HG03175 (cell line): ENCODE measurements around the gene FXYD5.
"Not testable (repeated sequence)": the region's sequence is repeated elsewhere in the genome, so short reads cannot be mapped to it uniquely, and the experiment has no call there.

Experiments used
- ATAC-seq: cut with Tn5 transposase; IDR thresholded peaks from one replicate; pipeline ENCODE4 v1.9.1; 2021; ENCODE audit warnings: mild to moderate bottlenecking, moderate library complexity; ENCODE audit not compliant: unreplicated experiment

Gene FXYD5

DNA sequence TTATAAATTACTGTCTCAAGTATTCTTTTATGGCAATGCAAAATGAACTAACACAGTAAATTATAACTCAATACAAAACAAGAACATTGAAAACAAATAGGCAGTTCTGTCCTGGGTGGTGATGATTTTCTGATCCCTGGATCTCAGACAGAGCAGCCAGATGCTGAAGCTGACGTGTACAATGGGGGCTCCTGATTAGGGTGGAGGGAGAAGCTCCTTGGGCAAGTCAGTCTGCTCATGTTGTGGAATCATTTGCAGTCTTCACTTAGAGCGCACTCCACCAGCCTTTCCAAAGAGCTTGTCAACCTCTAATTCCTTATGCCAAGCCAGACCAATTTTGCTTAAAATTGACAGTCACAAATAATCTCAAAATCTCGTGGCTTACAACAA, 21.6 kb downstream of the FXYD5 start:
- ATAC-seq = no peak

GRCh38 chr19:35177377-35178274, 23.1 kb downstream of the FXYD5 start:
- ATAC-seq = no peak

GRCh38 chr19:35178701-35179100, 24.2 kb downstream of the FXYD5 start:
- no peak for ATAC-seq

DNA sequence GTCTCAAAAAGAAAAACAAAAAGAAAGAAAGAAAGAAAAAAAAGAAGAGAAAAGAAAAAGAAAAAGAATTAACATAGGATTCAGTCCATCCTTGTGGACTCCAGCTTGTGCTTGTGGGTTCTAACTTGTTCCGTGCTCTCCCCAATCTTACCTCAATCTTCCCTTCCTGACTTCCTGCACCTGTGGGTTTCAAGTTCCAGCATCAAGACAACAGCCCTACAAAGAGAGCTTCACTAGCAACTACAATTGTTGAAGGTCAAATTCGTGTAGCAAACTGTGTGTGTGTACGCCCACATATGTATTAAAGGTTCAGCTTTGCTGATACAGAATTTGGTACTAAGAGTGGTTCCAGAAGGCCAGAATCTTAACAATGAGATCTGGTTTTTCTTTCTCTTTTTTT, 25.3 kb downstream of the FXYD5 start:
- no peak for ATAC-seq

DNA sequence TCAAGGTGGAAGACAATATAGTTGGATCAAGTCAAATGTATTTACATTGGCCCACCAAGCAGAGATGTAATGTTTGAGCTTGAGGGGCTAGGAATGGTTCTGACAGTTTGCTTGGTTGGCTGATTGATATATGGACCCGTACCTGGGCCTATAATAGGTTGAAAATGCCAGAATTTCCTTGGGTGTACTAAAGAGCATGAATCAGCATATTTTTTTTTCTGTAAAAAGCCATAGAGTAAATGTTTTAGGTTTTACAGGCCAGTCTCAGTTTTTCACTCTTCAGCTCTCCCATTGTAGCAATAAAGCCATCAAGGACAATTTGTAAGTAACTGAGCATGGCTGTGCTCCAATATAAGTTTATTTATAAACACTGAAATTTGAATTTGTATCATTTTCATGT, 26.9 kb downstream of the FXYD5 start:
- no peak for ATAC-seq

DNA sequence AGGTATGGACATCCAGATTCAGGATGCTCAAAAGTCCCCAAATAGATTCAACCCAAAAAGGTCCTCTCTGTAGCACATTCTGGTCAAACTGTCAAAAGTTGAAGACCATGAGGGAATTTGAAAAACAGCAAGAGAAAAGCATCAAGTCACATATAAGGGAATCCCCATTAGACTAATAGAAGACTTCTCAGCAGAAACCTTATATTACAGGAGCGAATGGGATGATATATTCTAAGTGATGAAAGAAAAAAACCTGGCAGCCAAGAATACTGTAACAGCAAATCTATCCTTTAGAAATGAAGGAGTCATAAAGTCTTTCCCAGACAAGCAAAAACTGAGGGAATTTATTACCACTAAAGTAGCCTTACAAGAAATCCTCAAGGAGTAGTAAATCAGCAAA, 29.7 kb downstream of the FXYD5 start:
- ATAC-seq = no peak

- no peak for ATAC-seq
Measured at GRCh38 chr19:35184884-35185283, 30.3 kb downstream of the FXYD5 start.

GRCh38 chr19:35194012-35194984, 39.8 kb downstream of the FXYD5 start:
- no peak for ATAC-seq

DNA sequence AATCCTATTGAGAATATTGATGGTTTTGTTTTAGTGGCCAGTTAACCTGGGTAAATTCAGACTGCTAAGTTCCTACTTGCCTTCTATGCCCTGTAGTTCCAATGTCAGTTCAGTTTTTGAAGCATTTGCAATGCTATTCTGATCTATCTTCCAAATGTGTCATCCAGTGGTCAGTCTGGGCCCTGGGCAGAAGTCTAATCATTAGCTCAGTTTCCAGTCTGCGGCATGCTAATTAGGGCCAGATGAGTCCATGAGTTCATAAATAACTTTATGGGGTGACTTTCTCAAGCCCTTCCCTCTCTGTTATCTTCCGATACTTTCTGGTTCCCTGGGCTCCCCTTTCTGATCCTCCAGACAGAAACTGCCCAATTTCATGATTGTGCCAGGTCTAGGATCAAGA, 41.3 kb downstream of the FXYD5 start:
- no peak for ATAC-seq

GRCh38 chr19:35196861-35197260, 42.3 kb downstream of the FXYD5 start:
- not testable (repeated sequence) for ATAC-seq

DNA sequence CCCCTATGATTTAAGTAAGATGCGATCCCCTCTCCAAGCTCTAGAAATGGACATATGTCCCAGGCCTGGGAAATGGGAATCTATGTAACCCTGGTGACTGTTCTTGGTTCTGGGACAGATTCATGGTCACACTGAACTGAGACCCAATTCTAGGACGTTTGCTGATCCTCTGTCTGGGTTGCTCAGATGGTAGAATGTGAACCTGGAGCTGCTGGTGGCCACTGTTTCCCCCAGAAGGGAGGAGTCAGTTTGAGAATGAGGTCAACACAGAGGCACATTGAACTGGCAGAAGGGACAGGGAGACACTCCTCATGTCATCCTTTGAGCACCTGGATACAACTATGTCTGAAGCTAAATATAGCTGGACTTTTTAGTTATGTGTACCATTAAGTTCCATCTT, 44.9 kb downstream of the FXYD5 start:
- no peak for ATAC-seq

DNA sequence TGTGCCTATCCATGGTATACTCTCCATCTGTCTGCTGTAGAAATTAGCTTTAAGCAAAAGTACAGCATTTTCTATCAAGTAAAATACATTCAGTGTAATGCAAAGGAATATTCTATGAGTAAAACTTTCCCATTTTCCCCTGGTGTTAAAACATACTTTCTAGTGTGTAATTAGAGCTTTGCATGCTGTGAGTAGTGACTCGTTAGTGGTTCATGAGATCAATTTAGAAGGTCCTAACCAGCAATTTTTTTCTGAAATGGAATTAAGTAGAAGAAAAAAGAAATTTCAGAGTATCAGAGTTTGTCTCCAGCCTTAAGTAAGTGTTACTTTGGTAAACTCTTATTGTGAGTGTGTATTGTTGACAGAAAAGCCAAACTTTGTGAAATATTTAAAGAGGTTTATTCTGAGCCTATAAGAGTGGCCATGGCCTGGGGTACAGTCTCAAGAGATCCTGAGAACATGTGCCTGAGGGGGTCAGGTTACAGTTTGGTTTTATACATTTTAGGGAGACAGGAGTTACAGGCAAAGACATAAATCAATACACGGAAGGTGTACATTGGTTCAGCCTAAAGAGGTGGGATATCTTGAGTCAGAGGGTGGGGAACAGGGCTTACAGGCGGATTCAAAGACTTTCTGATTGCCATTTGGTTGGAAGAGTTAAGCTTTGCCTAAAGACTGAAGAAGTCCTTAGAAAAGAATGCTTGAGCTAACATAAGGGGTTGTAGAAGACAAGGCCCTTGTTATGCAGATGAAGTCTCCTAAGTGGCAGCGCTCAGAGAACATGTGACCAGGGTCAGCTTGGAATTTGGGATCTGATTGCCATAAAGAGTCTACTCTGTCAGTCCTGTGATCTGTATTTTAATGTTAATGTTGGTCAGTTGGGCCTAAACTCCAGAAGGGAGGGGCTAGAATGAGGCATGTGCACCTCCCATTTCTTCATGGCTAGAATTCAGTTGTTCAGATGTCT, 48.5 kb downstream of the FXYD5 start:
- no peak for ATAC-seq

- ATAC-seq = peak; percentile 67
Measured at GRCh38 chr19:35204799-35205732, 50.5 kb downstream of the FXYD5 start.

GRCh38 chr19:35205733-35206323, 51.3 kb downstream of the FXYD5 start:
- no peak for ATAC-seq

GRCh38 chr19:35206379-35206778, 51.8 kb downstream of the FXYD5 start:
- no peak for ATAC-seq

DNA sequence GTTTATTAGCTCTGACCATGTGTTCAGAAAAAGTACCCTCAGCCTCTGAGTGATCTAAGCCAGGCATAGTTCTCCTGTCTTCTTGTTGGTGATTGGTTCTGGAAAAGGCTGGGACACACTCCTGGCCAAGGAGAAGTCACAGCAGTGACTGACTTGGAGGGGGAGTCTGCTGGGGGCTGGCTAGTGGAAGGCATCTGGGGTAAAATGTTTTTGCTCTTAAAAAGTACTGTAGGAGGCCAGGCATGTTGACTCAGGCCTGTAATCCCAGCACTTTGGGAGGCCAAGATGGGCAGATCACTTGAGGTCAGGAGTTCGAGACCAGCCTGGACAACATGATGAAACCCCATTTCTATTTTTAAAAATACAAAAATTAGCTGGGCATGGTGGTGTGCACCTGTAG, 52.3 kb downstream of the FXYD5 start:
- ATAC-seq = no peak

DNA sequence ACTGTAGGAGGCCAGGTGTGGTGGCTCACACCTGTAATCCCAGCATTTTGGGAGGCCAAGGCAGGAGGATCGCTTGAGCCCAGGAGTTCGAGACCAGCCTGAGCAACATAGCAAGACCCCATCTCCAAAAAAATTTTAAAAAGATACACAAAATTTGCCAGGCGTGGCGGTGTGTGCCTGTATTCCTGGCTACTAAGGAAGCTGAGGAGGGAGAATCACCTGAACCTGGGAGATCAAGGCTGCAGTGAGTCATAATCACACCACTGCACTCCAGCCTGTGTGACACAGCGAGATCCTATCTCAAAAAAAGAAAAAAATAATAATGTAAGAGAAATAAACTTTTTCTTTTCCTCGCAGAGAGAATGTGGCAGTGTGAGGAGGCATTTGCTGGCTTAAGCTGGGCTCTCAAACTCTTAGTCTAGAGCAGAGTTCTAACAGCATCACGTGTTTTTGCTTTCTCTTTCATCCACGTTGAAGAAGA, 52.9 kb downstream of the FXYD5 start:
- ATAC-seq = no peak

DNA sequence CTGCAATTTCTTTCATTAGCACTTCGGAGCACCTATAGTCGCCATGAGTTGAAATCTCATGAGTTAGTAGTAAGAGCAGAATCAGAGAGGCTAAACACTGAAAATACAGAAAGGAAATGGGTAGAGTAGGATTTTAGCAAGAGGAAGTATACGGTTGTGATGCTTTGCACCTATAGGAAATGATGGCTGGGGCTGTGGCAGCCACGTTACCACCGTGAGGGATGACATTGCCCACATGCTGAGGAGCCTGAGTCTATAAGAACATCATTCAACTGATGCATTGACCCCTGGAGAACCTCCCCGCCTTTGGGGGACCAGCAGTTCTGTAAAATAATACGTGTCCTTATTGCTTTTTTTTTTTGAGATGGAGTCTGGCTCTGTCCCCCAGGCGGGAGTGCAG, 53.6 kb downstream of the FXYD5 start:
- ATAC-seq = no peak

DNA sequence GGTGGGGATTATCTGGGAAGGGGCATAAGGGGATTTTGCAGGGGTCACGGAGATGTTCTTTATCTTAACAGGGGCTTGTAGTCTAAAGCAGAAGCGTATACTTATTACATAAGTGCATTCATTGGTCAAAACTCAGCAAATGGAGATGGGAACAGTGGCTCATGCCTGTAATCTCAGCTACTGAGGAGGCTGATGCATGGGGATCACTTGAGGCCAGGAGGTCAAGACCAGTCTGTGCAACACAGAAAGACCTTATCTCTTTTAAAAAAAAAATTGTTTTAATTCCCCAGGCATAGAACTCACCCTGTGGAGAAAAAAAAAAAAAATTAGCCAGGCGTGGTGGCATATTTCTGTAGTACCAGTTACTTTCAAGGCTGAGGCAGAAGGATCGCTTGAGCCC, 55.1 kb downstream of the FXYD5 start:
- ATAC-seq = no peak
